ENCODE data around the gene RBPMS2. TPM values are rescaled to one million over a fixed set of nuclear protein-coding genes. Genes with fewer than 3 reads are reported as not detected.

RBPMS2 gene
- total and polyA plus RNA-seq, 2 donors (not counting 1 experiment from before 2014, with no cell fraction given): 0.18 TPM; not detected in 1

DNA sequence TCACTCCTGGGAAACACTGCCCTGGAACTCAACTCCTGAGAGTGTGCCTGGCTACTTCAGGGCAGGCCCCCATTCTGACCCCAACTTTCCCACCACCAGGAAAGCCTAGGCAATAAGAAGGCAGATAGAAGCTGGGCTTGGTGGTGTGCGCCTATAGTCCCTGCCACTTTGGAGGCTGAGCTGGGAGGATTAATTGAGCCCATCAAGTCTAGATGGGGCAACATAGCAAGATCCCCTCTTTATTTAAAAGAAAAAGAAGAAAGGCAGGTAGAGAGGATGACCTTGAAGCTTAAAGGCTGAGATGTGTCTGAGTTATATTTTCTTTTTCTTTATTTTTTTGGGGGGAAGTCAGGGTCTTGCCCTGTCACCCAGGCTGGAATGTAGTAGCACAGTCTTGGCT lies 4.2 kb upstream of the RBPMS2 start:
- Histone ChIP-seq H3K4me3 (replicated peaks in 1 of 4; ENCODE audit: control extremely low read depth in 1 of 4, insufficient read depth in 1 of 4, low read depth in 3 of 4, low read length in 4 of 4) (no peak overlapping the region), H3K4me1 (ENCODE audit: control insufficient read depth, extremely low read depth, insufficient read depth, low read length) (no peaks in the 10 kb centered on the region), H3K9me3 (ENCODE audit: control insufficient read depth, insufficient read depth, low read depth, low read length) (no peaks in the 10 kb centered on the region), H2AFZ (ENCODE audit: low read length) (no peak overlapping the region), H3K27ac (ENCODE audit: insufficient read depth, low read length) (no peak overlapping the region), H3K27me3 (ENCODE audit: control insufficient read depth, insufficient read depth, low read length) (peaks cover 5% of the 10 kb centered on the region), H3K36me3 (ENCODE audit: control insufficient read depth, insufficient read depth, low read length) (no peaks in the 10 kb centered on the region), H4K20me1 (ENCODE audit: control insufficient read depth, extremely low read depth, insufficient read depth, low read length) (no peaks in the 10 kb centered on the region), H3K9ac (ENCODE audit: insufficient read depth, low read length) (no peak overlapping the region), H3K79me2 (ENCODE audit: control insufficient read depth, insufficient read depth, low read length) (no peaks in the 10 kb centered on the region), H3K4me2 (ENCODE audit: extremely low read depth, insufficient read depth, low read length) (no peak overlapping the region)
- no peak for TF ChIP-seq EZH2 (IDR thresholded peaks at IDR 0.05; ENCODE audit: low read length, missing control alignments)
- TF ChIP-seq, protein P1, sequence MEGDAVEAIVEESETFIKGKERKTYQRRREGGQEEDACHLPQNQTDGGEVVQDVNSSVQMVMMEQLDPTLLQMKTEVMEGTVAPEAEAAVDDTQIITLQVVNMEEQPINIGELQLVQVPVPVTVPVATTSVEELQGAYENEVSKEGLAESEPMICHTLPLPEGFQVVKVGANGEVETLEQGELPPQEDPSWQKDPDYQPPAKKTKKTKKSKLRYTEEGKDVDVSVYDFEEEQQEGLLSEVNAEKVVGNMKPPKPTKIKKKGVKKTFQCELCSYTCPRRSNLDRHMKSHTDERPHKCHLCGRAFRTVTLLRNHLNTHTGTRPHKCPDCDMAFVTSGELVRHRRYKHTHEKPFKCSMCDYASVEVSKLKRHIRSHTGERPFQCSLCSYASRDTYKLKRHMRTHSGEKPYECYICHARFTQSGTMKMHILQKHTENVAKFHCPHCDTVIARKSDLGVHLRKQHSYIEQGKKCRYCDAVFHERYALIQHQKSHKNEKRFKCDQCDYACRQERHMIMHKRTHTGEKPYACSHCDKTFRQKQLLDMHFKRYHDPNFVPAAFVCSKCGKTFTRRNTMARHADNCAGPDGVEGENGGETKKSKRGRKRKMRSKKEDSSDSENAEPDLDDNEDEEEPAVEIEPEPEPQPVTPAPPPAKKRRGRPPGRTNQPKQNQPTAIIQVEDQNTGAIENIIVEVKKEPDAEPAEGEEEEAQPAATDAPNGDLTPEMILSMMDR (conservative IDR thresholded peaks at IDR 0.05 in 1 of 2, IDR thresholded peaks at IDR 0.05 in 1 of 2; ENCODE audit: low read depth in 1 of 2, low read length in 2 of 2): no peak
- DNase-seq (ENCODE audit: low read depth in 2 of 2): no peak

DNA sequence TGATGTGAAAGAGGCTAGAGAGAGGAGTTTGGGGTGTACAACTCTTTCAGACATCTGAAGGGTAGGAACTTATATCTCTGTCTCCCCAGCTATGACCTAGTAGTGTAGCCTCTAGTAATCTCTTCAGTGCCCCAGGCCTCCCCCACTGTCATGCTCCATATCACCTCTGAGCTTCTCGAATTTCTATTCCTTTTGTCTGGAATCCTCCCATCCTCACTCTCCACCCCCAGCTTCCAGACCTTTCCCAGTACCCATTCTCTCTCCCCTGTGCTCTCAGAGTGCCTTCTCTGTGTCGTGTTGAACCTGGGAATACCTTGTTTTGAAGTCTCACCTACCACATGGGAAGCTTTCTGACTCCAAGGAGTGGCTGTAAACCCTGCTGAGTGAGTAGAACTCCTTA lies 3.6 kb upstream of the RBPMS2 start:
- DNase-seq (ENCODE audit: low read depth in 2 of 2): no peak
- Histone ChIP-seq H3K27ac (ENCODE audit: insufficient read depth, low read length) (no peak overlapping the region), H4K20me1 (ENCODE audit: control insufficient read depth, extremely low read depth, insufficient read depth, low read length) (no peaks in the 10 kb centered on the region), H3K9me3 (ENCODE audit: control insufficient read depth, insufficient read depth, low read depth, low read length) (no peaks in the 10 kb centered on the region), H2AFZ (ENCODE audit: low read length) (no peak overlapping the region), H3K27me3 (ENCODE audit: control insufficient read depth, insufficient read depth, low read length) (peaks cover 7% of the 10 kb centered on the region), H3K36me3 (ENCODE audit: control insufficient read depth, insufficient read depth, low read length) (no peaks in the 10 kb centered on the region), H3K4me3 (replicated peaks in 1 of 4; ENCODE audit: control extremely low read depth in 1 of 4, insufficient read depth in 1 of 4, low read depth in 3 of 4, low read length in 4 of 4) (no peak overlapping the region), H3K9ac (ENCODE audit: insufficient read depth, low read length) (no peak overlapping the region), H3K4me1 (ENCODE audit: control insufficient read depth, extremely low read depth, insufficient read depth, low read length) (no peaks in the 10 kb centered on the region), H3K79me2 (ENCODE audit: control insufficient read depth, insufficient read depth, low read length) (no peaks in the 10 kb centered on the region), H3K4me2 (ENCODE audit: extremely low read depth, insufficient read depth, low read length) (no peak overlapping the region)
- TF ChIP-seq, protein P1 (conservative IDR thresholded peaks at IDR 0.05 in 1 of 2, IDR thresholded peaks at IDR 0.05 in 1 of 2; ENCODE audit: low read depth in 1 of 2, low read length in 2 of 2): no peak
- TF ChIP-seq EZH2 (IDR thresholded peaks at IDR 0.05; ENCODE audit: low read length, missing control alignments): no peak

DNA sequence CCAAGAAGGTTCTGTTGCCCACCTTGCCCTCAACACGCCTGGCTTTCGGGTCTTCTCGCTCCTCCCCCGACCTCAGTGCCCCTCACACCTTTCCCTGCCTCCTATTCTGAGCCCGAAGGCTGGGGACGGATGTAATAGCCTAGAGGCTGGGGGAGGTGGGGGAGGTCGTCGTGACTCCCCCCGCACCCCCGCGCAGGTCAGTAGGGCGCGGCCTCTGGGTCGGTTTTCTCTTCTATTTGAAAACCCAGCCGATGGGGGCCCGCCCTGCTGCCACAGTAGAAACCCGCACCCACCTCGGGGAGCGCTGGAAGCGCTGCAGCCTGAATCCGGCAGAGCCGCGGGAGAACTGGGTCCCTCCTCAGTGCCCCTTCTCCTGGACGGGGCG lies 1.0 kb upstream of the RBPMS2 start:
- H3K4me2 ChIP-seq (ENCODE audit: extremely low read depth, insufficient read depth, low read length): peak overlapping the region; percentile 13
- peak overlapping the region in 2 of 4 experiments; percentile 45 to 54 for H3K4me3 ChIP-seq (replicated peaks in 1 of 4; ENCODE audit: control extremely low read depth in 1 of 4, insufficient read depth in 1 of 4, low read depth in 3 of 4, low read length in 4 of 4)
- no peak overlapping the region for H3K9ac ChIP-seq (ENCODE audit: insufficient read depth, low read length)
- H3K4me1 ChIP-seq (ENCODE audit: control insufficient read depth, extremely low read depth, insufficient read depth, low read length): no peaks in the 10 kb centered on the region
- no peaks in the 10 kb centered on the region for H3K79me2 ChIP-seq (ENCODE audit: control insufficient read depth, insufficient read depth, low read length)
- no peak for DNase-seq (ENCODE audit: low read depth in 2 of 2)
- no peaks in the 10 kb centered on the region for H4K20me1 ChIP-seq (ENCODE audit: control insufficient read depth, extremely low read depth, insufficient read depth, low read length)
- no peak overlapping the region for H3K27ac ChIP-seq (ENCODE audit: insufficient read depth, low read length)
- peaks cover 10% of the 10 kb centered on the region for H3K27me3 ChIP-seq (ENCODE audit: control insufficient read depth, insufficient read depth, low read length)
- H3K9me3 ChIP-seq (ENCODE audit: control insufficient read depth, insufficient read depth, low read depth, low read length): no peaks in the 10 kb centered on the region
- TF ChIP-seq, protein P1 (conservative IDR thresholded peaks at IDR 0.05 in 1 of 2, IDR thresholded peaks at IDR 0.05 in 1 of 2; ENCODE audit: low read depth in 1 of 2, low read length in 2 of 2): no peak
- no peak for TF ChIP-seq EZH2 (IDR thresholded peaks at IDR 0.05; ENCODE audit: low read length, missing control alignments)
- no peak overlapping the region for H2AFZ ChIP-seq (ENCODE audit: low read length)
- no peaks in the 10 kb centered on the region for H3K36me3 ChIP-seq (ENCODE audit: control insufficient read depth, insufficient read depth, low read length)
